ENCODE measurements around the gene ZNHIT2. TPM values are rescaled to one million over a fixed set of nuclear protein-coding genes. Genes with fewer than 3 reads are reported as not detected.
A peak's percentile ranks its signal among the peaks of the same experiment; 100 is the strongest.

The ZNHIT2 gene
- total and polyA plus RNA-seq, 2 of the 13 experiments (the other 11 are each of a cell fraction or from before 2014, with no cell fraction given), result 1.1 to 6.5 TPM

GRCh38 chr11:65133724-65134123 lies 16.2 kb upstream of the ZNHIT2 start (continued):
- no peak for TF ChIP-seq TIGD3 (CRISPR knock-in tag; IDR thresholded peaks at IDR 0.05; ENCODE audit: borderline replicate concordance)
- no peak for TF ChIP-seq ELF4 (CRISPR knock-in tag; IDR thresholded peaks at IDR 0.05; ENCODE audit: borderline replicate concordance)
- TF ChIP-seq RFX5 (IDR thresholded peaks at IDR 0.05; ENCODE audit: low read depth, low read length), result no peak
- TF ChIP-seq ZNF550 (CRISPR knock-in tag; IDR thresholded peaks at IDR 0.05; ENCODE audit: borderline replicate concordance), result no peak
- TF ChIP-seq FIP1L1 (IDR thresholded peaks at IDR 0.05; ENCODE audit: borderline replicate concordance, insufficient read depth, low read depth, low read length), result no peak
- TF ChIP-seq ZNF280D (CRISPR knock-in tag; IDR thresholded peaks at IDR 0.05), result peak; percentile 4; the same call in 1 of the 2 replicates
- TF ChIP-seq ZNF292 (CRISPR knock-in tag; IDR thresholded peaks at IDR 0.05; ENCODE audit: borderline replicate concordance, low read depth), result no peak
- TF ChIP-seq ZNF501 (CRISPR knock-in tag; IDR thresholded peaks at IDR 0.05), result no peak
- TF ChIP-seq TEF (CRISPR knock-in tag; IDR thresholded peaks at IDR 0.05), result no peak
- no peak for TF ChIP-seq JDP2 (CRISPR knock-in tag; IDR thresholded peaks at IDR 0.05; ENCODE audit: borderline replicate concordance)
- no peak for TF ChIP-seq TP53 (CRISPR knock-in tag; conservative IDR thresholded peaks at IDR 0.05)
- TF ChIP-seq PBX2 (CRISPR knock-in tag; IDR thresholded peaks at IDR 0.05), result no peak
- no peak for TF ChIP-seq NFE2L1 (CRISPR knock-in tag; IDR thresholded peaks at IDR 0.05; ENCODE audit: borderline replicate concordance)
- no peak for TF ChIP-seq ZBTB49 (CRISPR knock-in tag; IDR thresholded peaks at IDR 0.05; ENCODE audit: borderline replicate concordance)
- no peak for TF ChIP-seq RBM22 (optimal IDR thresholded peaks at IDR 0.05; ENCODE audit: low read length)
- TF ChIP-seq NR0B2 (CRISPR knock-in tag; IDR thresholded peaks at IDR 0.05), result no peak
- TF ChIP-seq ZNF790 (CRISPR knock-in tag; IDR thresholded peaks at IDR 0.05; ENCODE audit: borderline replicate concordance), result no peak; the same call in 1 of the 2 replicates
- TF ChIP-seq ZBTB2 (CRISPR knock-in tag; IDR thresholded peaks at IDR 0.05; ENCODE audit: low read depth), result no peak
